Subcutaneous adipose tissue (tissue), 4 donors: ENCODE data around the gene DHRSX. TPM values are rescaled to one million over a fixed set of nuclear protein-coding genes. Genes with fewer than 3 reads are reported as not detected.

ENCODE experiments used
- total RNA-seq, 4 donors: library from RNA; depleted of rRNA; stranded (reverse); fragments of >200 nt; gene quantifications; one replicate each; pipeline ENCODE4 v1.1.0, GENCODE V29; 2016
- TF ChIP-seq, protein P1 (sequence below): fragments of 450-650 bp; IDR thresholded peaks from one replicate; pipeline ENCODE4 v1.5.1; 2016; ENCODE audit warnings: low read depth, mild to moderate bottlenecking, control low read depth, antibody characterized with exemption, moderate library complexity

The DHRSX gene
- total RNA-seq, 4 donors from 2014 or later: 17.0 to 34.2 (median 24.5) TPM

- TF ChIP-seq, protein P1, sequence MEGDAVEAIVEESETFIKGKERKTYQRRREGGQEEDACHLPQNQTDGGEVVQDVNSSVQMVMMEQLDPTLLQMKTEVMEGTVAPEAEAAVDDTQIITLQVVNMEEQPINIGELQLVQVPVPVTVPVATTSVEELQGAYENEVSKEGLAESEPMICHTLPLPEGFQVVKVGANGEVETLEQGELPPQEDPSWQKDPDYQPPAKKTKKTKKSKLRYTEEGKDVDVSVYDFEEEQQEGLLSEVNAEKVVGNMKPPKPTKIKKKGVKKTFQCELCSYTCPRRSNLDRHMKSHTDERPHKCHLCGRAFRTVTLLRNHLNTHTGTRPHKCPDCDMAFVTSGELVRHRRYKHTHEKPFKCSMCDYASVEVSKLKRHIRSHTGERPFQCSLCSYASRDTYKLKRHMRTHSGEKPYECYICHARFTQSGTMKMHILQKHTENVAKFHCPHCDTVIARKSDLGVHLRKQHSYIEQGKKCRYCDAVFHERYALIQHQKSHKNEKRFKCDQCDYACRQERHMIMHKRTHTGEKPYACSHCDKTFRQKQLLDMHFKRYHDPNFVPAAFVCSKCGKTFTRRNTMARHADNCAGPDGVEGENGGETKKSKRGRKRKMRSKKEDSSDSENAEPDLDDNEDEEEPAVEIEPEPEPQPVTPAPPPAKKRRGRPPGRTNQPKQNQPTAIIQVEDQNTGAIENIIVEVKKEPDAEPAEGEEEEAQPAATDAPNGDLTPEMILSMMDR: no peak
Observed at GRCh38 chrX:2451501-2452316, 49.1 kb downstream of the DHRSX start.

- TF ChIP-seq, protein P1: no peak
Observed at GRCh38 chrX:2450681-2451080, 50.1 kb downstream of the DHRSX start.

DNA sequence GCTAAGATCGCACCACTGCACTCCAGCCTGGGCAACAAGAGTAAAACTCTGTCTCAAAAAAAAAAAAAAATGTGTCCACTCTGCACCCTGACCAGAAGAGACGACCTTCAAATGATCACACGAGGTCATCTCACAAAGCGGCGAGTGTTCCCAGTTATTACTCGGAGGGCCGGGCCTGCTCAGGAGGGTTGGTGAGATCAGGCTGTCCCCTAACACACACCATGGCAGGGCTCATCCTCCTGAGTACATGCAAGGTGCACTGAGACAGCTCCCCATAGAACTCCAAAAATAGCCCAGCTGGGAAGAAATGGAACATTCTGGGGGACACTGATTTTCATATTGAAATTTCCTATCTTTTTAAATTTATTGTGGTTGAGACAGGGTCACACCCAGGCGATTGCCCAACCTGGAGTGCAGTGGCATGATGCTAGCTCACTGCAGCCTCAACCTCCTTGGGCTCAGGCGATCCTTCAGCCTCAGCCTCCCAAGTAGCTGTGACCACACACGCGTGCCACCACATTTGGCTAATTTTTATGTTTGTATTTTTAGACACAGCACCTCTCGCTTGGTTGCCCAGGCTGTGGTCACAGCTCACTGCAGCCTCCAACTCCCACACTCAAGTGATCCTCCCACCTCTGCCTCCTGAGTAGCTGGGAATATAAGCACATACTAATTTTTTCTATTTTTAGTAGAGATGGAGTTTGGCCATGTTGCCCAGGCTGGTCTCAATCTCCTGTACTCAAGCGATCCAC is 51.5 kb downstream of the DHRSX start:
- TF ChIP-seq, protein P1: no peak

DNA sequence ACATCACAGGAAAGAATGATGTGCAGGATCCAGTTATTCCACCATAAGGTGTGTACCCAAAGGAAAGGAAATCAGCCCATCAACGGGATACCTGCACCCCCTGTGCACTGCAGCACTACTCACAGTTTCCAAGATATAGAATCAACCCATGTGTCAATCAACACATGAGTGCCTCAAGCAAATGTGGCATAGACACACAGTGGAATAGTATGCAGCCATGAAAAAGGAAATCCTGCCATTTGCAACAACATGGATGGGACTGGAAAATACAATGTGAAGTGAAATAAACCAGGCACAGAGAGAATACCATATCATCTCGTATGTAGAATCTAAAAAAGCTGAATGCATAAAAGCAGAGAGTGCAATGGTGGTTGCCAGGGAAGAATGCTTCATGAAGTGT is 53.3 kb downstream of the DHRSX start:
- TF ChIP-seq, protein P1: no peak

DNA sequence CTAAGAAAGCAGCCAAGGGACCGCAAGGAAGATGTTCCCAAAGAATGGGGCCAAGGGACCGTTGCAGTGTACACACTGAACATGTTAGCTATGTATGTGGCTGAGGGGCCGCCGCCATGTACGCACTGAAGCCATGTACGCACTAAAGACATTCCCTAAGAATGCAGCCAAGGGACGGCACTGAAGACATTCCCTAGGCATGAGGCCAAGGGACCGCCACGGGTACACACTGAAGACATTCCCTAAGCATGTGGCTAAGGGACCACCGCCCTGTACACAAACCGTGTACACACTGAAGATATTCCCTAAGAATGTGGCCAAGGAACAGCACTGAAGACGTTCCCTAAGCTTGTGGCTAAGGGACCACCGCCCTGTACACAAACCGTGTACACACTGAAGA is 54.0 kb downstream of the DHRSX start:
- TF ChIP-seq, protein P1: no peak

GRCh38 chrX:2445662-2446623 is 54.8 kb downstream of the DHRSX start:
- TF ChIP-seq, protein P1: no peak
